Measurements from ENCODE around the gene SPZ1. TPM values are rescaled to one million over a fixed set of nuclear protein-coding genes. Genes with fewer than 3 reads are reported as not detected.

The SPZ1 gene
- total RNA-seq, 2 experiments from 2014 or later, result not detected

- CTCF ChIA-PET (ENCODE audit: unreplicated experiment), result interaction anchor here (0.6 kb wide), 1 partner anchor 66 kb away, joined by 3 read pairs; no protein-coding TSS in a partner anchor
These were observed 21.4 kb downstream of the SPZ1 start for GRCh38 chr5:80341016-80341775.

GRCh38 chr5:80343067-80343466 is 23.3 kb downstream of the SPZ1 start:
- H2AFZ ChIP-seq (ENCODE audit: low read length), result no peak overlapping the region
- no peak for TF ChIP-seq EZH2phosphoT487 (IDR thresholded peaks at IDR 0.05; ENCODE audit: borderline replicate concordance, low read depth, low read length)
- TF ChIP-seq, protein P1, sequence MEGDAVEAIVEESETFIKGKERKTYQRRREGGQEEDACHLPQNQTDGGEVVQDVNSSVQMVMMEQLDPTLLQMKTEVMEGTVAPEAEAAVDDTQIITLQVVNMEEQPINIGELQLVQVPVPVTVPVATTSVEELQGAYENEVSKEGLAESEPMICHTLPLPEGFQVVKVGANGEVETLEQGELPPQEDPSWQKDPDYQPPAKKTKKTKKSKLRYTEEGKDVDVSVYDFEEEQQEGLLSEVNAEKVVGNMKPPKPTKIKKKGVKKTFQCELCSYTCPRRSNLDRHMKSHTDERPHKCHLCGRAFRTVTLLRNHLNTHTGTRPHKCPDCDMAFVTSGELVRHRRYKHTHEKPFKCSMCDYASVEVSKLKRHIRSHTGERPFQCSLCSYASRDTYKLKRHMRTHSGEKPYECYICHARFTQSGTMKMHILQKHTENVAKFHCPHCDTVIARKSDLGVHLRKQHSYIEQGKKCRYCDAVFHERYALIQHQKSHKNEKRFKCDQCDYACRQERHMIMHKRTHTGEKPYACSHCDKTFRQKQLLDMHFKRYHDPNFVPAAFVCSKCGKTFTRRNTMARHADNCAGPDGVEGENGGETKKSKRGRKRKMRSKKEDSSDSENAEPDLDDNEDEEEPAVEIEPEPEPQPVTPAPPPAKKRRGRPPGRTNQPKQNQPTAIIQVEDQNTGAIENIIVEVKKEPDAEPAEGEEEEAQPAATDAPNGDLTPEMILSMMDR (conservative IDR thresholded peaks at IDR 0.05; ENCODE audit: low read length), result no peak
- no peaks in the 10 kb centered on the region for H3K36me3 ChIP-seq (ENCODE audit: insufficient read depth, low read length)
- no peaks in the 10 kb centered on the region for H3K79me2 ChIP-seq (ENCODE audit: insufficient read depth, low read depth, low read length)
- H3K4me2 ChIP-seq (ENCODE audit: low read length), result no peak overlapping the region
- ChIA-PET POLR2A (no interaction called here), CTCF (ENCODE audit: unreplicated experiment) (interaction anchor here (0.6 kb wide), 1 partner anchor 194 kb away, joined by 3 read pairs; no protein-coding TSS in a partner anchor)
- H3K9me2 ChIP-seq (ENCODE audit: insufficient read depth, low read length), result no peaks in the 10 kb centered on the region
- BruUV-seq (replicated peaks), result no TSS peak
- intact Hi-C loops (cut with micrococcal nuclease; ENCODE audit: unreplicated experiment), result no loop called here
- no peak overlapping the region for H3K27ac ChIP-seq (ENCODE audit: low read depth, low read length, poor library complexity, severe bottlenecking)
- H3K4me1 ChIP-seq (ENCODE audit: insufficient read depth, low read length, poor library complexity, severe bottlenecking), result no peaks in the 10 kb centered on the region
- no peaks in the 10 kb centered on the region for H3K9me3 ChIP-seq (ENCODE audit: low read length)
- DNase-seq (ENCODE audit: low spot score), result no peak
- no peaks in the 10 kb centered on the region for H4K20me1 ChIP-seq (ENCODE audit: insufficient read depth, low read length)
- H3K4me3 ChIP-seq (ENCODE audit: low read depth, low read length, poor library complexity, severe bottlenecking), result no peak overlapping the region

More at GRCh38 chr5:80341016-80341775, 21.4 kb downstream of the SPZ1 start:
- Histone ChIP-seq H3K79me2 (ENCODE audit: insufficient read depth, low read depth, low read length) (no peaks in the 10 kb centered on the region), H3K27ac (ENCODE audit: low read depth, low read length, poor library complexity, severe bottlenecking) (no peak overlapping the region), H4K20me1 (ENCODE audit: insufficient read depth, low read length) (no peaks in the 10 kb centered on the region), H3K9me3 (ENCODE audit: low read length) (no peaks in the 10 kb centered on the region), H2AFZ (ENCODE audit: low read length) (no peak overlapping the region), H3K4me2 (ENCODE audit: low read length) (no peak overlapping the region), H3K4me1 (ENCODE audit: insufficient read depth, low read length, poor library complexity, severe bottlenecking) (no peaks in the 10 kb centered on the region), H3K4me3 (ENCODE audit: low read depth, low read length, poor library complexity, severe bottlenecking) (no peak overlapping the region), H3K9me2 (ENCODE audit: insufficient read depth, low read length) (no peaks in the 10 kb centered on the region), H3K36me3 (ENCODE audit: insufficient read depth, low read length) (no peaks in the 10 kb centered on the region)
- intact Hi-C loops (cut with micrococcal nuclease; ENCODE audit: unreplicated experiment), result no loop called here
- POLR2A ChIA-PET, result interaction anchor here (0.5 to 1.2 kb wide), 5 partner anchors 10 to 708 kb away, joined by 3 to 4 read pairs (median 3); no protein-coding TSS in a partner anchor
- no peak for DNase-seq (ENCODE audit: low spot score)
- TF ChIP-seq EZH2phosphoT487 (IDR thresholded peaks at IDR 0.05; ENCODE audit: borderline replicate concordance, low read depth, low read length), result no peak
- BruUV-seq (replicated peaks), result no TSS peak

GRCh38 chr5:80346055-80346454 is 26.3 kb downstream of the SPZ1 start:
- Histone ChIP-seq H3K79me2 (ENCODE audit: insufficient read depth, low read depth, low read length) (no peaks in the 10 kb centered on the region), H3K36me3 (ENCODE audit: insufficient read depth, low read length) (no peaks in the 10 kb centered on the region), H3K9me2 (ENCODE audit: insufficient read depth, low read length) (no peaks in the 10 kb centered on the region), H2AFZ (ENCODE audit: low read length) (no peak overlapping the region), H3K27ac (ENCODE audit: low read depth, low read length, poor library complexity, severe bottlenecking) (no peak overlapping the region), H3K4me1 (ENCODE audit: insufficient read depth, low read length, poor library complexity, severe bottlenecking) (no peaks in the 10 kb centered on the region), H3K9me3 (ENCODE audit: low read length) (no peaks in the 10 kb centered on the region), H3K4me2 (ENCODE audit: low read length) (no peak overlapping the region), H3K4me3 (ENCODE audit: low read depth, low read length, poor library complexity, severe bottlenecking) (no peak overlapping the region), H4K20me1 (ENCODE audit: insufficient read depth, low read length) (no peaks in the 10 kb centered on the region)
- ChIA-PET CTCF (ENCODE audit: unreplicated experiment) (interaction anchor here (0.6 kb wide), 1 partner anchor 69 kb away, joined by 3 read pairs; no protein-coding TSS in a partner anchor), POLR2A (interaction anchor here (0.6 to 1.4 kb wide), 2 partner anchors 120 to 325 kb away, joined by 3 read pairs; no protein-coding TSS in a partner anchor)
- TF ChIP-seq, protein P1 (conservative IDR thresholded peaks at IDR 0.05; ENCODE audit: low read length), result peak; percentile 77
- no peak for TF ChIP-seq EZH2phosphoT487 (IDR thresholded peaks at IDR 0.05; ENCODE audit: borderline replicate concordance, low read depth, low read length)
- intact Hi-C loops (cut with micrococcal nuclease; ENCODE audit: unreplicated experiment), result no loop called here
- BruUV-seq (replicated peaks), result no TSS peak
- peak; percentile 52 for DNase-seq (ENCODE audit: low spot score)
